ENCODE data around the gene MAST3.
"Not testable (repeated sequence)": the region's sequence is repeated elsewhere in the genome, so short reads cannot be mapped to it uniquely, and the experiment has no call there.

The MAST3 gene

GRCh38 chr19:18086590-18087138 is 10.9 kb upstream of the MAST3 start, which contains the start of gene IL12RB1:
IL12RB1 (minus strand) TSS chr19:18086934; CDS start chr19:18086823, 111 bp downstream.
- DNase-seq (ENCODE audit: low read depth in 2 of 2, low spot score in 1 of 2), result no peak

GRCh38 chr19:18089096-18089541 is 8.5 kb upstream of the MAST3 start:
- DNase-seq (ENCODE audit: low read depth in 2 of 2, low spot score in 1 of 2), result peak in 1 of 2 donors; percentile 32

- DNase-seq (ENCODE audit: low read depth in 2 of 2, low spot score in 1 of 2), result no peak
Measured at GRCh38 chr19:18089726-18090125, 7.9 kb upstream of the MAST3 start.

GRCh38 chr19:18090545-18091216 is 6.9 kb upstream of the MAST3 start:
- no peak for DNase-seq (ENCODE audit: low read depth in 2 of 2, low spot score in 1 of 2)

GRCh38 chr19:18091217-18091608 is 6.4 kb upstream of the MAST3 start:
- peak; percentile 54 to 72 for DNase-seq (ENCODE audit: low read depth in 2 of 2, low spot score in 1 of 2)

GRCh38 chr19:18093439-18094161 is 4.0 kb upstream of the MAST3 start:
- DNase-seq (ENCODE audit: low read depth in 2 of 2, low spot score in 1 of 2), result no peak

GRCh38 chr19:18096258-18096657 is 1.3 kb upstream of the MAST3 start:
- DNase-seq (ENCODE audit: low read depth in 2 of 2, low spot score in 1 of 2), result no peak

- no peak for DNase-seq (ENCODE audit: low read depth in 2 of 2, low spot score in 1 of 2)
Measured at GRCh38 chr19:18097993-18098890, 664 bp downstream of the MAST3 start.

- no peak for DNase-seq (ENCODE audit: low read depth in 2 of 2, low spot score in 1 of 2)
Measured at GRCh38 chr19:18098891-18099622, 1.5 kb downstream of the MAST3 start.

GRCh38 chr19:18099623-18099995 is 2.0 kb downstream of the MAST3 start:
- DNase-seq (ENCODE audit: low read depth in 2 of 2, low spot score in 1 of 2), result no peak

- no peak for DNase-seq (ENCODE audit: low read depth in 2 of 2, low spot score in 1 of 2)
Measured at GRCh38 chr19:18100710-18101109, 3.1 kb downstream of the MAST3 start.

- no peak for DNase-seq (ENCODE audit: low read depth in 2 of 2, low spot score in 1 of 2)
Measured at GRCh38 chr19:18101268-18101667, 3.7 kb downstream of the MAST3 start.

- DNase-seq (ENCODE audit: low read depth in 2 of 2, low spot score in 1 of 2), result no peak
Measured at GRCh38 chr19:18102916-18103542, 5.5 kb downstream of the MAST3 start.

GRCh38 chr19:18104793-18105131 is 7.2 kb downstream of the MAST3 start:
- DNase-seq (ENCODE audit: low read depth in 2 of 2, low spot score in 1 of 2), result no peak

- not testable (repeated sequence) for DNase-seq (ENCODE audit: low read depth in 2 of 2, low spot score in 1 of 2)
Measured at GRCh38 chr19:18105259-18105658, 7.7 kb downstream of the MAST3 start.

- DNase-seq (ENCODE audit: low read depth in 2 of 2, low spot score in 1 of 2), result no peak
Measured at GRCh38 chr19:18107235-18107634, 9.7 kb downstream of the MAST3 start.

- no peak for DNase-seq (ENCODE audit: low read depth in 2 of 2, low spot score in 1 of 2)
Measured at GRCh38 chr19:18108897-18109296, 11.3 kb downstream of the MAST3 start.

GRCh38 chr19:18109341-18109732 is 11.8 kb downstream of the MAST3 start:
- no peak for DNase-seq (ENCODE audit: low read depth in 2 of 2, low spot score in 1 of 2)

- no peak for DNase-seq (ENCODE audit: low read depth in 2 of 2, low spot score in 1 of 2)
Measured at GRCh38 chr19:18109733-18110608, 12.4 kb downstream of the MAST3 start.

All from stimulated activated CD8-positive, alpha-beta memory T cell treated with anti-CD3 and anti-CD28 coated beads, Interleukin-4, amount 100 ng/mL, for 1 hour (primary cell).